GM23338 (cell line): ENCODE results near the gene ARID4B. TPM values are rescaled to one million over a fixed set of nuclear protein-coding genes. Genes with fewer than 3 reads are reported as not detected.

ENCODE experiments used
- ATAC-seq: fragments of 200-7000 bp; cut with Tn5 transposase; 3 replicates; pipeline ENCODE4 v1.9.1; 2020
- DNase-seq: peaks from one replicate; pipeline ENCODE4 v3.0.0-alpha.2; 2015; ENCODE audit warnings: low spot score
- H2AFZ ChIP-seq: fragments of 200-600 bp; sonication (generic); 2 replicates; pipeline ENCODE4 v1.8.0; 2016; ENCODE audit warnings: antibody characterized with exemption, mild to moderate bottlenecking, moderate library complexity
- H3F3A ChIP-seq: fragments of 200-600 bp; sonication (generic); replicated peaks from 2 replicates; pipeline ENCODE4 v1.8.0; 2017; ENCODE audit warnings: antibody characterized with exemption, mixed run types, low read depth
- H3K27ac ChIP-seq: fragments of 200-600 bp; sonication (generic); 2 replicates; pipeline ENCODE4 v1.6.1; 2016; ENCODE audit warnings: low read depth
- H3K27me3 ChIP-seq: fragments of 200-600 bp; sonication (generic); 2 replicates; pipeline ENCODE4 v1.8.0; 2016; ENCODE audit warnings: mild to moderate bottlenecking, mixed run types, moderate library complexity; ENCODE audit not compliant: insufficient read depth
- H3K36me3 ChIP-seq: fragments of 200-600 bp; sonication (generic); 2 replicates; pipeline ENCODE4 v1.8.0; 2016; ENCODE audit warnings: mild to moderate bottlenecking; ENCODE audit not compliant: insufficient read depth
- H3K4me1 ChIP-seq: fragments of 200-600 bp; sonication (generic); 2 replicates; pipeline ENCODE4 v1.8.0; 2016; ENCODE audit warnings: mild to moderate bottlenecking, moderate library complexity; ENCODE audit not compliant: insufficient read depth
- H3K4me2 ChIP-seq: fragments of 200-600 bp; sonication (generic); 2 replicates; pipeline ENCODE4 v1.7.1; 2017; ENCODE audit warnings: mixed run types
- H3K4me3 ChIP-seq: fragments of 200-600 bp; sonication (generic); 2 replicates; pipeline ENCODE4 v1.6.1; 2016; ENCODE audit warnings: mixed run types
- H3K79me2 ChIP-seq: fragments of 200-600 bp; sonication (generic); replicated peaks from 2 replicates; pipeline ENCODE4 v1.8.0; 2017; ENCODE audit warnings: mild to moderate bottlenecking; ENCODE audit not compliant: insufficient read depth
- H3K9me2 ChIP-seq: fragments of 200-600 bp; sonication (generic); 2 replicates; pipeline ENCODE4 v1.8.0; 2017; ENCODE audit not compliant: insufficient read depth
- H4K20me1 ChIP-seq: fragments of 200-600 bp; sonication (generic); replicated peaks from 2 replicates; pipeline ENCODE4 v1.8.0; 2017; ENCODE audit warnings: mild to moderate bottlenecking; ENCODE audit not compliant: insufficient read depth
- H3K27ac Mint-ChIP-seq: 2 replicates; pipeline ENCODE4 v1.8.0; 2020; ENCODE audit warnings: inconsistent platforms, mild to moderate bottlenecking, moderate library complexity, mixed read lengths
- H3K27me3 Mint-ChIP-seq: 3 replicates; pipeline ENCODE4 v1.8.0; 2022; ENCODE audit warnings: low read depth, mild to moderate bottlenecking, moderate library complexity, mixed read lengths, inconsistent platforms; ENCODE audit not compliant: insufficient read depth, poor library complexity
- H3K36me3 Mint-ChIP-seq: 3 replicates; pipeline ENCODE4 v1.8.0; 2021; ENCODE audit warnings: low read depth, mild to moderate bottlenecking, inconsistent platforms, moderate library complexity, mixed read lengths
- H3K4me1 Mint-ChIP-seq: 3 replicates; pipeline ENCODE4 v1.8.0; 2020; ENCODE audit warnings: mild to moderate bottlenecking, inconsistent platforms, mixed read lengths
- H3K4me3 Mint-ChIP-seq: 3 replicates; pipeline ENCODE4 v1.8.0; 2021; ENCODE audit warnings: moderate library complexity, mild to moderate bottlenecking, inconsistent platforms, mixed read lengths
- H3K9me3 Mint-ChIP-seq: 3 replicates; pipeline ENCODE4 v1.8.0; 2020; ENCODE audit warnings: moderate library complexity, mild to moderate bottlenecking, inconsistent platforms, mixed read lengths
- NANOG ChIP-seq: IDR thresholded peaks from 2 replicates; pipeline ENCODE4 v1.6.1; 2016; ENCODE audit warnings: antibody characterized with exemption, borderline replicate concordance
- POLR2AphosphoS5 ChIP-seq: IDR thresholded peaks from 2 replicates; pipeline ENCODE4 v1.6.1; 2016; ENCODE audit warnings: antibody characterized with exemption, low read depth
- ZNF114 ChIP-seq: fragments of 250-450 bp; sonication (Bioruptor Pico); IDR thresholded peaks from 2 replicates; pipeline ENCODE4 v1.5.0; 2020; ENCODE audit warnings: mild to moderate bottlenecking, moderate library complexity
- polyA plus RNA-seq: library from polyadenylated mRNA; unstranded; fragments of >200 nt; fragmentation: Nextera tagmentation; extraction: Ambion mirVana; gene quantifications from 2 replicates; pipeline ENCODE4 v1.2.1, GENCODE V29; 2016
- total RNA-seq: library from RNA; depleted of rRNA; stranded (reverse); fragments of >200 nt; shearing (Covaris generic); gene quantifications from 2 replicates; pipeline ENCODE4 v1.2.3, GENCODE V29; 2014
- TF ChIP-seq, protein P1 (sequence below): IDR thresholded peaks from one replicate; pipeline ENCODE4 v1.6.1; 2018; ENCODE audit warnings: antibody characterized with exemption; ENCODE audit not compliant: unreplicated experiment
- TF ChIP-seq, protein P2 (sequence below): fragments of 250-450 bp; sonication (Bioruptor Pico); IDR thresholded peaks from 2 replicates; pipeline ENCODE4 v1.5.0; 2020; ENCODE audit warnings: mild to moderate bottlenecking, moderate library complexity

Gene ARID4B
- total and polyA plus RNA-seq, 2 experiments from 2014 or later = 25.1 to 59.8 TPM

DNA sequence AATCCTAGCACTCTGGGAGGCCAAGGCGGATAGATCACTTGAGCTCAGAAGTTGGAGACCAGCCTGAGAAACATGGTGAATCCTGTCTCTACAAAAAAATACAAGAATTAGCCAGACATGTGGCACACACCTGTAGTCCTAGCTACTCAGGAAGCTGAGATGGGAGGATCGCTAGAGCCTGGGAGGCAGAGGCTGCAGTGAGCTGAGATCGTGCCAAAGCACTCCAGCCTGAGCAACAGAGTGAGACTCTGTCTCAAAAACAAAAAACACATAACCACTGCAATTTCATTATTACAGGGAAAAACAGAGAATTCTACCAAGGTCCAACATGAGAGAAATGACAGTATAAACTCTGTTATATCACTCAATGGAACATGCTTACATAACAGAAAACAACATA lies 194.9 kb downstream of the ARID4B start:
- H3K27ac ChIP-seq = no peak overlapping the region
- H3K4me1 ChIP-seq = peaks cover 5% of the 10 kb centered on the region; the same call in 1 of the 2 replicates
- Mint-ChIP-seq H3K27ac (no peak overlapping the region), H3K27me3 (peaks cover 11% of the 10 kb centered on the region), H3K9me3 (no peaks in the 10 kb centered on the region; the same call in 2 of the 3 replicates), H3K4me1 (peaks cover 6% of the 10 kb centered on the region; the same call in 2 of the 3 replicates), H3K4me3 (no peak overlapping the region), H3K36me3 (peaks cover 69% of the 10 kb centered on the region)
- TF ChIP-seq ZNF114 (no peak), NANOG (no peak), POLR2AphosphoS5 (no peak)
- TF ChIP-seq, protein P1, sequence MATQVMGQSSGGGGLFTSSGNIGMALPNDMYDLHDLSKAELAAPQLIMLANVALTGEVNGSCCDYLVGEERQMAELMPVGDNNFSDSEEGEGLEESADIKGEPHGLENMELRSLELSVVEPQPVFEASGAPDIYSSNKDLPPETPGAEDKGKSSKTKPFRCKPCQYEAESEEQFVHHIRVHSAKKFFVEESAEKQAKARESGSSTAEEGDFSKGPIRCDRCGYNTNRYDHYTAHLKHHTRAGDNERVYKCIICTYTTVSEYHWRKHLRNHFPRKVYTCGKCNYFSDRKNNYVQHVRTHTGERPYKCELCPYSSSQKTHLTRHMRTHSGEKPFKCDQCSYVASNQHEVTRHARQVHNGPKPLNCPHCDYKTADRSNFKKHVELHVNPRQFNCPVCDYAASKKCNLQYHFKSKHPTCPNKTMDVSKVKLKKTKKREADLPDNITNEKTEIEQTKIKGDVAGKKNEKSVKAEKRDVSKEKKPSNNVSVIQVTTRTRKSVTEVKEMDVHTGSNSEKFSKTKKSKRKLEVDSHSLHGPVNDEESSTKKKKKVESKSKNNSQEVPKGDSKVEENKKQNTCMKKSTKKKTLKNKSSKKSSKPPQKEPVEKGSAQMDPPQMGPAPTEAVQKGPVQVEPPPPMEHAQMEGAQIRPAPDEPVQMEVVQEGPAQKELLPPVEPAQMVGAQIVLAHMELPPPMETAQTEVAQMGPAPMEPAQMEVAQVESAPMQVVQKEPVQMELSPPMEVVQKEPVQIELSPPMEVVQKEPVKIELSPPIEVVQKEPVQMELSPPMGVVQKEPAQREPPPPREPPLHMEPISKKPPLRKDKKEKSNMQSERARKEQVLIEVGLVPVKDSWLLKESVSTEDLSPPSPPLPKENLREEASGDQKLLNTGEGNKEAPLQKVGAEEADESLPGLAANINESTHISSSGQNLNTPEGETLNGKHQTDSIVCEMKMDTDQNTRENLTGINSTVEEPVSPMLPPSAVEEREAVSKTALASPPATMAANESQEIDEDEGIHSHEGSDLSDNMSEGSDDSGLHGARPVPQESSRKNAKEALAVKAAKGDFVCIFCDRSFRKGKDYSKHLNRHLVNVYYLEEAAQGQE = no peak
- TF ChIP-seq, protein P2, sequence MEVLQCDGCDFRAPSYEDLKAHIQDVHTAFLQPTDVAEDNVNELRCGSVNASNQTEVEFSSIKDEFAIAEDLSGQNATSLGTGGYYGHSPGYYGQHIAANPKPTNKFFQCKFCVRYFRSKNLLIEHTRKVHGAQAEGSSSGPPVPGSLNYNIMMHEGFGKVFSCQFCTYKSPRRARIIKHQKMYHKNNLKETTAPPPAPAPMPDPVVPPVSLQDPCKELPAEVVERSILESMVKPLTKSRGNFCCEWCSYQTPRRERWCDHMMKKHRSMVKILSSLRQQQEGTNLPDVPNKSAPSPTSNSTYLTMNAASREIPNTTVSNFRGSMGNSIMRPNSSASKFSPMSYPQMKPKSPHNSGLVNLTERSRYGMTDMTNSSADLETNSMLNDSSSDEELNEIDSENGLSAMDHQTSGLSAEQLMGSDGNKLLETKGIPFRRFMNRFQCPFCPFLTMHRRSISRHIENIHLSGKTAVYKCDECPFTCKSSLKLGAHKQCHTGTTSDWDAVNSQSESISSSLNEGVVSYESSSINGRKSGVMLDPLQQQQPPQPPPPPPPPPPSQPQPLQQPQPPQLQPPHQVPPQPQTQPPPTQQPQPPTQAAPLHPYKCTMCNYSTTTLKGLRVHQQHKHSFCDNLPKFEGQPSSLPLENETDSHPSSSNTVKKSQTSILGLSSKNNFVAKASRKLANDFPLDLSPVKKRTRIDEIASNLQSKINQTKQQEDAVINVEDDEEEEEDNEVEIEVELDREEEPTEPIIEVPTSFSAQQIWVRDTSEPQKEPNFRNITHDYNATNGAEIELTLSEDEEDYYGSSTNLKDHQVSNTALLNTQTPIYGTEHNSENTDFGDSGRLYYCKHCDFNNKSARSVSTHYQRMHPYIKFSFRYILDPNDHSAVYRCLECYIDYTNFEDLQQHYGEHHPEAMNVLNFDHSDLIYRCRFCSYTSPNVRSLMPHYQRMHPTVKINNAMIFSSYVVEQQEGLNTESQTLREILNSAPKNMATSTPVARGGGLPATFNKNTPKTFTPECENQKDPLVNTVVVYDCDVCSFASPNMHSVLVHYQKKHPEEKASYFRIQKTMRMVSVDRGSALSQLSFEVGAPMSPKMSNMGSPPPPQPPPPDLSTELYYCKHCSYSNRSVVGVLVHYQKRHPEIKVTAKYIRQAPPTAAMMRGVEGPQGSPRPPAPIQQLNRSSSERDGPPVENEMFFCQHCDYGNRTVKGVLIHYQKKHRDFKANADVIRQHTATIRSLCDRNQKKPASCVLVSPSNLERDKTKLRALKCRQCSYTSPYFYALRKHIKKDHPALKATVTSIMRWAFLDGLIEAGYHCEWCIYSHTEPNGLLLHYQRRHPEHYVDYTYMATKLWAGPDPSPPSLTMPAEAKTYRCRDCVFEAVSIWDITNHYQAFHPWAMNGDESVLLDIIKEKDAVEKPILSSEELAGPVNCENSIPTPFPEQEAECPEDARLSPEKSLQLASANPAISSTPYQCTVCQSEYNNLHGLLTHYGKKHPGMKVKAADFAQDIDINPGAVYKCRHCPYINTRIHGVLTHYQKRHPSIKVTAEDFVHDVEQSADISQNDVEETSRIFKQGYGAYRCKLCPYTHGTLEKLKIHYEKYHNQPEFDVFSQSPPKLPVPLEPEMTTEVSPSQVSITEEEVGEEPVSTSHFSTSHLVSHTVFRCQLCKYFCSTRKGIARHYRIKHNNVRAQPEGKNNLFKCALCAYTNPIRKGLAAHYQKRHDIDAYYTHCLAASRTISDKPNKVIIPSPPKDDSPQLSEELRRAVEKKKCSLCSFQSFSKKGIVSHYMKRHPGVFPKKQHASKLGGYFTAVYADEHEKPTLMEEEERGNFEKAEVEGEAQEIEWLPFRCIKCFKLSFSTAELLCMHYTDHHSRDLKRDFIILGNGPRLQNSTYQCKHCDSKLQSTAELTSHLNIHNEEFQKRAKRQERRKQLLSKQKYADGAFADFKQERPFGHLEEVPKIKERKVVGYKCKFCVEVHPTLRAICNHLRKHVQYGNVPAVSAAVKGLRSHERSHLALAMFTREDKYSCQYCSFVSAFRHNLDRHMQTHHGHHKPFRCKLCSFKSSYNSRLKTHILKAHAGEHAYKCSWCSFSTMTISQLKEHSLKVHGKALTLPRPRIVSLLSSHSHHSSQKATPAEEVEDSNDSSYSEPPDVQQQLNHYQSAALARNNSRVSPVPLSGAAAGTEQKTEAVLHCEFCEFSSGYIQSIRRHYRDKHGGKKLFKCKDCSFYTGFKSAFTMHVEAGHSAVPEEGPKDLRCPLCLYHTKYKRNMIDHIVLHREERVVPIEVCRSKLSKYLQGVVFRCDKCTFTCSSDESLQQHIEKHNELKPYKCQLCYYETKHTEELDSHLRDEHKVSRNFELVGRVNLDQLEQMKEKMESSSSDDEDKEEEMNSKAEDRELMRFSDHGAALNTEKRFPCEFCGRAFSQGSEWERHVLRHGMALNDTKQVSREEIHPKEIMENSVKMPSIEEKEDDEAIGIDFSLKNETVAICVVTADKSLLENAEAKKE = no peak
- DNase-seq (no peak), ATAC-seq (no peak)
- H3K4me2 ChIP-seq = no peak overlapping the region
- no peak overlapping the region for H2AFZ ChIP-seq
- H3K36me3 ChIP-seq = peaks cover 36% of the 10 kb centered on the region
- 0 out of 2 replicates have a peak, but pooled peaks cover 6% of the 10 kb centered on the region for H3F3A ChIP-seq
- no peaks in the 10 kb centered on the region for H3K9me2 ChIP-seq
- H3K27me3 ChIP-seq = no peaks in the 10 kb centered on the region
- H4K20me1 ChIP-seq = 0 out of 2 replicates have a peak, but pooled peaks cover 4% of the 10 kb centered on the region
- peaks cover 6% of the 10 kb centered on the region for H3K79me2 ChIP-seq
- H3K4me3 ChIP-seq = no peak overlapping the region
